ENCODE results near the gene GRIK3.

The GRIK3 gene

GRCh38 chr1:36846357-36846756, 188.0 kb downstream of the GRIK3 start:
- no peak for DNase-seq

DNA sequence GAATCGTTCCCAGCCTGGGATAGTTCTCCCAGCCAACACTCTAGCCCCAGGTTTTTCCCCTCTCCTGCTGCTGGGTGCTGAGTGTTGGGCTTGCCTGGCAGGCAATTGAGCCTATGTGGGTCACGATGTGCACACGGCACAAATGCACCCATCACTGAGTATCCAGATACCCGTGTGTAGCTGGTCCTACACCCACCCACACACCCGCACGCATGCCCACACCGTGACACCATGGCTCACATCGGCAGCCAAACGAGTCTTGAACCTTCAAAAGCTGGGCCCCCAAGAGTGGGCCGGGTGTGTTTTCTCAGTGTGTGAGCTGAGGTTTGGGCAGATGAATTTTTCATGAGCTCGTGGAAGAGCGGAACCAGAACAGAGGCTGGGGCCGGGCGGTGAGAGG, 188.5 kb downstream of the GRIK3 start:
- DNase-seq, result no peak

- no peak for DNase-seq
These were observed 189.4 kb downstream of the GRIK3 start for GRCh38 chr1:36844917-36845316.

GRCh38 chr1:36843906-36844610, 190.3 kb downstream of the GRIK3 start:
- DNase-seq, result no peak

GRCh38 chr1:36843027-36843426, 191.3 kb downstream of the GRIK3 start:
- DNase-seq, result no peak

GRCh38 chr1:36842448-36842847, 191.9 kb downstream of the GRIK3 start:
- DNase-seq, result no peak

- no peak for DNase-seq
These were observed 194.8 kb downstream of the GRIK3 start for GRCh38 chr1:36839485-36839884.

DNA sequence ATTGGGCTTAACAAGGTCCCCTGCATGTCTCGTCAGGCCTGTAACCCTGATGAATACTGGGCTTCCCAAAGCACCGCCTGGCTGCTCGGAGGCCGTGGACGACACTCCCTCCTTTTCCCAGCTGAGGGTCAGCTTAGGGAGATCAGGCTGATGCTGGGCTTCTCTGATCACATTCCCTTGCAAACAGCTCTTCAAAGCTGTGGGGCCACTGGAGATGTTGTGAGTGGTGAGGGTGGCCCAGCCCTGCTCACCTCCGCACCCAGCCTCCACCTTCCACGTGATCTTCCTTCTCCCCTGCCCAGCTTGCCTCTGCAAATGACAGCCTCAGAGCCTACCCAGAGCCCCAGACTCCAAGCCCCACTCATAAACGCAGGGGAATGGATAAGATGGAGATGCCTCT, 195.4 kb downstream of the GRIK3 start:
- no peak for DNase-seq

DNA sequence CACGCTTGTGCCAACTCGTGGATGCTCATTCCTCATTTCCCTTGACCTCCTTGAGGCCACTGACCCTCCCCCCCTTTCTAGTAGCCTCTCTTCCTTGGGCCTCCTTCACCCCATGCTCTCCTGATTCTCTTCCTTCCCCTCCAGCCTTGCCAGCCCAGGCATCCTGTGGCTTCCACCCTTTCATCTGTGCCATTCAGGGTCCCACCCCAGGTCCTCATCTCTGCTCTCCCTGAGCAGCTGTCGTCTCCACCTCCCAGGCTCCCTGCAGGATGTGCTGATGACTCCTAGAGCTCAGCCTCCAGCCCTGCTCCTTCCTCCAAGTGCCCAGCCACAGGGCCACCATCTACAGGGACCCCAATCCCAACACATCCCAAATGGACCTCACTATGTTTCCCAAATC, 197.4 kb downstream of the GRIK3 start:
- no peak for DNase-seq

DNA sequence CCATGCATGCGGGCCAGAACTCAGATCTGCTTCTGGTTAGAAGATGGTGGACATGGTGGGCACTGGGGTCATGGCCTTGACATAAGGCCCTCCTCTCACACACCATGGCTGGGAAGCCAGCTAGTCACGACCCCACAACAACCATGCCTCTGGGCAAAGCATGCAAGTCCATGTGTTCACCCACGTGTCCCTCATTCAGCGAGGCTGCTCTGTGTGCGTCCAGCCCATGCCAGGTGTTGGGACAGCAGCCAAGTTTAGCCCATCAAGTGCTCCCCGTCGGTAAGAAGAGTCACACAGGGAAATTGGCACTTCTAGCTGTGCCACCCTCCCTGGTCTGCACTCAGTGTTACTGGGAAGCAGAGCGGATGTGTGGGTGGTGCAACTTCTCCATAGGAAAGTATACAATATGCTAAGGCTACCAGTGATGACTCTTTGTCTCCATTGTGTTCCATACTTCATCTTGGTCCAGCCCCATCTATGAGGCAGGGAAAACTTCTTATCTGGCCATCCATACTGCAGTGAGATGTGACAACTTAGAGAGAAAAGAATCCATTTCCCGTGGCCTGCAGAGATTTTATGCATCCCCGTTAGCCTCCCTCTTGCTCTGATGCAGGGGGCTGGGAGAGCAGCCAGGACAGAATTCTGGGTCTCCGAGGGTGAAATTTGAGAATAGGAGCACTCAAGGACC, 198.0 kb downstream of the GRIK3 start:
- DNase-seq, result peak; percentile 36

DNA sequence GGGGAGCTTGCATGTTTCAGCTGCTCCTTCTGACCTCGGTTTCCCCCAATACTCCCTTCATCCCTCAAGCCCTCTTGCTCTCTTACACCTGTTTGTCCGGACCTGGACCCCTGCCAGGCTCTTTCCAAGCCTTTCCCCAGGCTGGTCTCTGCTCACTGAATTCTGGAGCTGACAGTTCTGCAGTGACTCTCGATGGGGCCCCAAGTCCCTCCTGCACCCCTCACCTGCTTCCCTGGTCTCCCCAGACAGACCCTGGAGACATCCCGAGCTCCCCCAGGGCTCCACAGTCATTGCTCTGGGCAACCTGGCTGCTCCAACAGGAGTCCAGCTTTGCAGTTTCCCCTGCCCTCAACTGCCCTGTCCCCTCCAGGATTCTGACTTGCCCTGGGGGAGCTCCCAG, 198.6 kb downstream of the GRIK3 start:
- DNase-seq, result no peak

- DNase-seq, result no peak
These were observed 199.2 kb downstream of the GRIK3 start for GRCh38 chr1:36835017-36835695.

DNA sequence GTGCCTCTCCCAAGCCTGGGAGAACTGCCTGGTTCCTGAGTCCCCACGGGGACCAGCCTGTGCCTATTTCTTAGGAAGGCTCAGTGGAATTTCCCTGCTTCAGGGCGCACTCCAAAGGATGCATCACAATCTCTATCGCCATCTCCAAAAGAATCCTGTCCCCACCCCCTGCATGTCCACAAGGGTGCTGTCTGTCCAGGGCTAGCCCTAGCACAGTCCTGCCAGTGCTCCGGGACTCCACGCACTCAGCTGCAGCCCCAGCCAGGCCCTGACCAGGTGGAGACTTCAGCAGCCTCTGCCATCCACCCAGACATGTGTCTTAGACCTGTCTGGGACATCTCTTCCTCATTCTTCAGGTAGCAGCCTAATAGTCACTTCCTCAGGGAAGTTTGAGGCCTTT, 199.7 kb downstream of the GRIK3 start:
- DNase-seq, result no peak

DNA sequence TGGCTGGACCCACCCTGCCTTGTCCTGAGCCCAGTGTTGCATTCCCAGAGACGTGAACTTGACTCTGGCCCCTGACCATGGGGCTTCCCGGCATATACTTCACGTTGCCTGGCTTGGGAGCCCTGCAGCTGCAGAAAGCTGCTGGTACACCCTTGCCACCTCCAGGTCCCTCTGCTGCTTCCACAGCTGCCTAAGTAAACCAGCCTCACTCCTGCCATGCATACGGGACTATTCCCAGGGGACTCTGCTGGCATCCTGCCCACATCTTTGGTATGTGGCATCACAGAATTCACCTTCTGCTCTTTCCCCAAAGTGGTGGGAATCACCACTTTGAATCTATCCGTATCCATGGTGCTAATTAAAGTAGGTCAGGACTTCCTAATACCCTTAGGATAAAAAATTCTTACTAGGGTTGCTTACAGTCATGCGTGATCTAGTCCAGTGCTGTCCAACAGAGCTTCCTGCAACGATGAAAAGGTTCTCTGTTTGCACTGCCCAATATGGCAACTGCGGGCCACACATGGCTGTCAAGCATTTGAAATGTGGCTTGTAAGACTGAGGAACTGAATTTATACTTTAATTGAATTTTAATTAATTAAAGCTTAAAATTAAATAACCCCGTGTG, 203.0 kb downstream of the GRIK3 start:
- DNase-seq, result peak; percentile 49

DNA sequence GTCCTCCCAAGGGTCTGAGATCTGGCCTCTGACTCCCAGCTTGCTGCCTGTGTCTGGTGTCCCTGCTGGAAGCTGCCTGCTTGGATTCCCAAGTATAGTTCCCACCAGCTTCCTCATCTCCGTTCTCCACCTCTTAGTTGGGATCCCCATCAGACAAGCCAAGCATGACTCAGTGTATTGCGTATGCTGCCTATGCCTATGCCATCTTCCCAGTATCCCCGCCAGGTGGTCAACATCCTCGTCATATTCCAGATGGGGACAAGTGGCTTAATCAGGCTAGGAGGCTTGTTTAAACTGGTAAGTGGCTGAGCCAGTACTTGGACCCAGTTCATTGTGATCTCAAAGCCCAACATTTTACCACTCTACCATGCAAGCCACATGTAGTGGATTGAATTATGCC, 204.4 kb downstream of the GRIK3 start:
- no peak for DNase-seq

- DNase-seq, result no peak
These were observed 205.2 kb downstream of the GRIK3 start for GRCh38 chr1:36829066-36829465.

DNA sequence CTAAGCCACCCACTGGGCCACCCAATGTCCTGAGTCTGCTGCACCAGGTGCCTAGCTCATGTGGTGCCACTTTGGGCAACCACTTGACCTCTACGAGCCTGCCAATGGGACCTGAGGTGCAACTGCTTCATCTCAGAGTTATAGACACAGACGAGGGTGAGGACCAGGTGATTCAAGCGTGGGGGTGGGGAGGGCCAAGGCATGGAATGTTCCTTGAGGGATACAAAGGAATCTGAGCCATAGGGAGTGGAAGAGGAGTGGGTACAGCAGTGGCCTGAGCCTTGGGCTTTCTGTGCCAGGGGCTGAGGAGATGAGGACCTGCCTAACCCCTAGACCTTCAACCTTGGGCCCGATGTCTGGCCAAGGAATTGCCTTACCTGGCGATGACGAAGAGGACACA, 209.1 kb downstream of the GRIK3 start:
- no peak for DNase-seq

- no peak for DNase-seq
These were observed 209.9 kb downstream of the GRIK3 start for GRCh38 chr1:36824390-36824861.

DNA sequence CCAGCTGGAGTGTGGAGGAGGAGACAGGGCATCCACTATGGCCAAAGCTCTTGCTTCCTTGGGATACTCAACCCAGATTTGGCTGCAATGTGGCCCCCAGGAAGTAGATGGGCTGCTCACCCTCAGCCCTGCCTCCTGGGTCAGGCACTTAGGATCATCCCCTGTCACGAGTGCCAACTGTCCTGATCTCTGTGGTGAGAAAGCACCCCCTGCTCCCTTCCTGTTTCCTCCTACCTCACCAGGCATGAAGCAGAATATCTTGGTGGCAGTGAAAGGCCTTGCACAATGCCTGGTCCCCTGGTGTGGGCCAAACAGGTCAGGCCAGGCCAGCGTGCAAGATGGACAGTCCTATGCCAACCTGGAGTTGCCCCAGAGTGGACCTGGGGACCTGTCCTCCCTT, 211.7 kb downstream of the GRIK3 start:
- no peak for DNase-seq

DNA sequence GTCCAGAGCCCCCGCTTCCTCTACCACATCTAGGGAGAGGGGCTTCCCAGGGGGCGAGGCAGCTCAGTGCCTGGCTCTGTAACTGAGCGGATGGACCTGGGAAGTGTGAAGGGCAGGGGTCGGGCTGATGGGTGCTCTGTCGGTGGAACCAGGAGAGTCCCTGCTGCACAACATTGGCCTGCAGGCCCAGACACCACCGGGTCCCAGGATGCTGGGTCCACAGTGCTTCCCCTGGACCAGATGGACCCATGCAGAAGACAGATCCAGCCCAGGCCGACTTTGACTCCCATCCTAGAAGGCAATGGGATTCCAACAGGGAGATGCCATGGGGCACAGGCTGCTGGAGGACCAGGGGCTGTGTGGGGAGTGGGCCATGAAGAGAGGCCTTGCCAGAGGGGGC, 212.9 kb downstream of the GRIK3 start:
- no peak for DNase-seq

GRCh38 chr1:36818771-36819170, 215.5 kb downstream of the GRIK3 start:
- DNase-seq, result no peak

DNA sequence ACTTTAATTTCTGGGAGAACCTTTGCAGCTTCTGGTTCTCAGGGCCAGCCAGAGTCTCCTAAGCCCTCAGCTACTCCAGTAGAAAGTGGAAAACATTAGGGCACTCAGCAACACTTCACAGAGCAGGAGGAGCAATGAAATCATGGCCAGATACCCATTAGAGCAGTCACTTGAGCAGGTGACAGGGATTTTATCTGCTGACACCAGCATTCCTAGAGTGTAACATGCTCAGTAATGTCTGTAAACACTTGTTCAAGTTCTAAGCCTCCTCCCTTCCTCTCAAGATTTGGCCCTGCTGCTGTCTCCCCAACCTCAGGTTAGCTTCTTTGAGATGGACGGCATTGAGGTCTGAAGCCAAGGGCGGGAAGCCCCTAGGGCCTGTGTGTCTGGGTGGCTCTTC, 218.0 kb downstream of the GRIK3 start:
- no peak for DNase-seq

- DNase-seq, result no peak
These were observed 219.5 kb downstream of the GRIK3 start for GRCh38 chr1:36814774-36815173.

- no peak for DNase-seq
These were observed 220.2 kb downstream of the GRIK3 start for GRCh38 chr1:36814083-36814482.
